Large intestine (tissue), 3 donors: ENCODE results near the gene LAMP5. TPM values are rescaled to one million over a fixed set of nuclear protein-coding genes. Genes with fewer than 3 reads are reported as not detected.

Experiments used
- DNase-seq, 2 donors: peaks; one replicate each; pipeline versions ENCODE4 v3.0.0 to v3.0.0-alpha.2; 2013
- H3K27ac ChIP-seq: one replicate; pipeline ENCODE4 v1.5.1; 2013; ENCODE audit warnings: low read length
- H3K27me3 ChIP-seq: 2 replicates; pipeline ENCODE4 v1.6.1; 2013; ENCODE audit warnings: low read length; ENCODE audit not compliant: control insufficient read depth, insufficient read depth
- H3K36me3 ChIP-seq: 2 replicates; pipeline ENCODE4 v1.6.1; 2013; ENCODE audit warnings: low read length; ENCODE audit not compliant: control insufficient read depth, insufficient read depth
- H3K4me1 ChIP-seq: one replicate; pipeline ENCODE4 v1.6.1; 2013; ENCODE audit warnings: low read length; ENCODE audit not compliant: control insufficient read depth, insufficient read depth
- H3K4me3 ChIP-seq: one replicate; pipeline ENCODE4 v1.5.1; 2013; ENCODE audit warnings: low read length
- H3K9me3 ChIP-seq: one replicate; pipeline ENCODE4 v1.6.1; 2013; ENCODE audit warnings: mild to moderate bottlenecking, low read depth, low read length, moderate library complexity; ENCODE audit not compliant: control insufficient read depth
- WGBS: methylation state at CpG from one replicate; pipeline ENCODE4 v1.1.5; 2013; ENCODE audit warnings: low lambda C conversion rate; ENCODE audit not compliant: insufficient coverage; 5-methylcytosine and 5-hydroxymethylcytosine counted together
- polyA plus RNA-seq: library from polyadenylated mRNA; unstranded; fragments of 120-200 nt; gene quantifications from one replicate; pipeline ENCODE4 v1.2.1, GENCODE V29; 2013

The LAMP5 gene
- polyA plus RNA-seq, 1 donor: 4.6 TPM

GRCh38 chr20:9566977-9567376 lies 52.6 kb downstream of the LAMP5 start:
- no peaks in the 10 kb centered on the region for H3K36me3 ChIP-seq
- H3K27me3 ChIP-seq: peaks cover 4% of the 10 kb centered on the region
- H3K4me1 ChIP-seq: no peaks in the 10 kb centered on the region
- H3K9me3 ChIP-seq: no peaks in the 10 kb centered on the region
- no peak for DNase-seq
- no peak overlapping the region for H3K27ac ChIP-seq
- WGBS: no CpG with 5 or more reads among the region's 1 CpG
- no peak overlapping the region for H3K4me3 ChIP-seq

DNA sequence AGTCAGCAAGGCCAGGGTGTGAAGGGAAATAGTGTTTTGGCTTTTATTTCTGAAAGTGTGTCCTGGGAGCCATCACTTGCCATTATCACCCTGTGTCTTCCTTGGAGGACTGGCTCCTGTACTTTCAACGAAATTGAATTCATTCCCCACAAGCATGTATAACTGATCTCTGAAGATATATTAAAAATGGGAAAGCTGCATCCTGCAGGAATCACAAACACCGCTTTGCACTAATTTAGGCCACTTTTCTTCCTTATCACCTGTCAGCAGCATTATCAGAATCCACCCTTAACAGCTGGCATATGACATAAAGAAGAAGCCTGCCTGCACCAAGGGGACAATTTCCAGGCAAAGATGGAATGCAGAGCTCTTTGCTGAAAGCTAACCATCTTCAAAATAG lies 56.2 kb downstream of the LAMP5 start:
- no CpG with 5 or more reads among the region's 2 CpGs for WGBS
- no peaks in the 10 kb centered on the region for H3K36me3 ChIP-seq
- no peaks in the 10 kb centered on the region for H3K4me1 ChIP-seq

GRCh38 chr20:9571783-9572182 lies 57.4 kb downstream of the LAMP5 start:
- no peak for DNase-seq
- Histone ChIP-seq H3K27ac (no peak overlapping the region), H3K36me3 (no peaks in the 10 kb centered on the region), H3K4me1 (no peaks in the 10 kb centered on the region), H3K27me3 (peaks cover 11% of the 10 kb centered on the region), H3K9me3 (no peaks in the 10 kb centered on the region), H3K4me3 (no peak overlapping the region)
- WGBS: no CpG with 5 or more reads among the region's 3 CpGs

More for the DNA sequence above, 56.2 kb downstream of the LAMP5 start:
- H3K27ac ChIP-seq: no peak overlapping the region
- H3K4me3 ChIP-seq: no peak overlapping the region
- H3K9me3 ChIP-seq: no peaks in the 10 kb centered on the region
- DNase-seq: no peak
- peaks cover 10% of the 10 kb centered on the region for H3K27me3 ChIP-seq

GRCh38 chr20:9572670-9573069 lies 58.3 kb downstream of the LAMP5 start:
- Histone ChIP-seq H3K4me3 (no peak overlapping the region), H3K27ac (no peak overlapping the region), H3K9me3 (no peaks in the 10 kb centered on the region), H3K36me3 (no peaks in the 10 kb centered on the region), H3K27me3 (peaks cover 12% of the 10 kb centered on the region), H3K4me1 (no peaks in the 10 kb centered on the region)
- DNase-seq: no peak
- no CpG with 5 or more reads among the region's 2 CpGs for WGBS

DNA sequence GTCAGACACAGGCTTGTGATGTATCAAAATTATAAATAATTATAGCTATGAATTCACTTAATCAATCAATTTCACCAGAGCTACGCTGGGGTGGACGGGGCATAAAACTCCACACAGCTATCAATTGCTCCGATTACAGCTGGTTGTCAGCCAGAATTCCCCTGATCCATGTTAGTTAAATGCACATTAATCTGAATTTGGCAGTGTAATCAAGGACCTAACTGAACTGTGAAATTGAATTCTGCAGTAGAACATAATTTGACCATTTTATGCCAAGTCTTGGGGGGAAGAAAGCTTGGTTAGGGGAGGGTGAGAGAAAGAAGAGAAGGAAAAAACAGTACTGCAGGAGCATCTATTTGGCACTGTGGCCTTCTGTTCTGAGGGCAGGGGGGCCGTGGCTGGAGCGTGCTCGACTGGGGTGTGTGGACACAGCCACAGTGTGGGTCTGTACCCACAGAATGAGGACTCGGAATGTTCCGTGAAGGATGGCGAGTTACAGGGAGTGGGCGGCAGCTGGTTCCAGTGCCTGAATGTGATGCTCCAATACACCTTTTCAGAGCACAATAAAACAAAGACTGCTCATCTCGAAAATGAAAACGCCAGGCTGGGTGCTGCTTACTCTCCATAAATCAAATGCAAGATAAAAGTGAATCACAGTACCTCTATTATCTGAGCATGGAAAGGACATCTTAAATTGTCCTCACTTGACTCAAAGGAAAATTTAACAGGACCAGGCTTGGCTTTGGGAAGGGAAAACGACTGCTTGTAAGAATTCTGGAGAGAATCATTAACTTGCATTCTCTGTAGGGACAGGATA lies 59.2 kb downstream of the LAMP5 start:
- no peaks in the 10 kb centered on the region for H3K36me3 ChIP-seq
- no peak overlapping the region for H3K27ac ChIP-seq
- no peaks in the 10 kb centered on the region for H3K4me1 ChIP-seq
- peaks cover 8% of the 10 kb centered on the region for H3K27me3 ChIP-seq
- H3K9me3 ChIP-seq: no peaks in the 10 kb centered on the region
- 24% methylated on average over 2 of the region's 13 CpGs for WGBS
- DNase-seq: no peak
- no peak overlapping the region for H3K4me3 ChIP-seq

- H3K27me3 ChIP-seq: peaks cover 8% of the 10 kb centered on the region
- H3K4me3 ChIP-seq: no peak overlapping the region
- no peaks in the 10 kb centered on the region for H3K36me3 ChIP-seq
- WGBS: no CpG with 5 or more reads among the region's 7 CpGs
- H3K4me1 ChIP-seq: no peaks in the 10 kb centered on the region
- H3K27ac ChIP-seq: no peak overlapping the region
- H3K9me3 ChIP-seq: no peaks in the 10 kb centered on the region
- DNase-seq: no peak
These were observed 59.8 kb downstream of the LAMP5 start for GRCh38 chr20:9574181-9574580.

DNA sequence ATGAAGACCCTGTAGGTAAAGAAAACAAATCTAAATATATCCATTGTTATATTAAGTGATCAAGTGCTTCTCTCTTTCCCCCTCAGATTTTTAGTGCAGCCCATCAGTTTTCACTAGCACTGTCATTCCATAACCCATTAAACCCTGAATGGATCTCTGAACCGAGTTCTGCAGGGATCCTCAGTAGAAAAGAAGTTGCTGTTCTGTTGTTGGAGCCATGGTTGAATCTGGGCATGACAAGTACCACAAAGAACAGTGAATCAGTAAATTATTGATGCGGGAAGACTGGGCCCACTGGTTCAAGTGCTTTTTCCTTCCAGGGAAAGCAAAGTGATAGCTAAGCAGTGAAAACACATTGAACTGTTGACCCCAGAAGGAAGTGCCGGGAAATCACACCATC lies 60.4 kb downstream of the LAMP5 start:
- H3K9me3 ChIP-seq: no peaks in the 10 kb centered on the region
- WGBS: 100% methylated on average over 1 of the region's 3 CpGs
- no peaks in the 10 kb centered on the region for H3K36me3 ChIP-seq
- peaks cover 8% of the 10 kb centered on the region for H3K27me3 ChIP-seq
- no peak overlapping the region for H3K27ac ChIP-seq
- no peak for DNase-seq
- H3K4me3 ChIP-seq: no peak overlapping the region
- H3K4me1 ChIP-seq: no peaks in the 10 kb centered on the region

- no peak overlapping the region for H3K27ac ChIP-seq
- no peak for DNase-seq
- no peaks in the 10 kb centered on the region for H3K36me3 ChIP-seq
- no peak overlapping the region for H3K4me3 ChIP-seq
- no CpG with 5 or more reads among the region's 1 CpG for WGBS
- no peaks in the 10 kb centered on the region for H3K9me3 ChIP-seq
- H3K27me3 ChIP-seq: peaks cover 8% of the 10 kb centered on the region
- H3K4me1 ChIP-seq: no peaks in the 10 kb centered on the region
These were observed 61.4 kb downstream of the LAMP5 start for GRCh38 chr20:9575836-9576235.

DNA sequence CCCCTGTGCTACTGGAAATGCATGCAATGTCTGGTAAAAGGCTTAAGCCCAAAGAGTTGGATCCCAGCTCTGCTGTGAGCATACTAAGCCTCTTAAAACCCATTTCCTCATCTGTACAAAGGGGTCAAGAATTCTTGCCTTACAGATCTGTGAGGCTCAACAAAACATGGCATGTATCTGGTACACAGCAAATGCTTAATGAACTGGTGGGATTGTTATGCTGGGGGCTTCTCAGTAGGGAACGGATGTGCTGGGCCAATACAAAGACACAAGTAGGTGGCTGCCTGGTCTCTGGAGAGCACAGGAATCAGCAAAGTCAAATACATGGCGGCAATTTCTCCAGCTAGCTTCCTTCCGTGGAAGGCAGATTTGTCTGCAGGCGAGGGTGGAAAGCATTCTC lies 62.3 kb downstream of the LAMP5 start:
- no peaks in the 10 kb centered on the region for H3K4me1 ChIP-seq
- DNase-seq: no peak
- no peaks in the 10 kb centered on the region for H3K9me3 ChIP-seq
- H3K4me3 ChIP-seq: no peak overlapping the region
- H3K36me3 ChIP-seq: no peaks in the 10 kb centered on the region
- WGBS: no CpG with 5 or more reads among the region's 4 CpGs
- H3K27ac ChIP-seq: no peak overlapping the region
- peaks cover 8% of the 10 kb centered on the region for H3K27me3 ChIP-seq

GRCh38 chr20:9577397-9577796 lies 63.0 kb downstream of the LAMP5 start:
- DNase-seq: no peak
- no peaks in the 10 kb centered on the region for H3K36me3 ChIP-seq
- WGBS: 80% methylated on average over 2 of the region's 7 CpGs

DNA sequence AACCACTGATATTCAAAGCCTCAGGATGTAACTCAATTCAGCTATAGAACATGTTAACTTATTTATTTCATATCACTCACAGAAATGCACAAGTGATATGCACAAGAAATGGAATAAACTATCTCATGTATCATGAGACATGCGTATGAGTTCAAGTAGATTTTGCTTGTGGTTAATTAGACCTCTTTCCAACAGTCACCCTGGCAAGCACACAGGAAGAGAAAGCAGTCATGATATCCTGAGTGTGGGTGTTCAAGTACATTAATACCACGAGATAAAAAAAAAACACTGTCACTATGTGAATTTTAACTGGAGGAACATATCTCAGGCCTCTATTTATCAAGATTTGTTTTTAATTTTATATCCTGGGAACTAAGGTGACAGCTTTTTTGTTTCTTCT lies 64.2 kb downstream of the LAMP5 start:
- Histone ChIP-seq H3K27me3 (peaks cover 6% of the 10 kb centered on the region), H3K4me1 (no peaks in the 10 kb centered on the region), H3K36me3 (no peaks in the 10 kb centered on the region), H3K9me3 (no peaks in the 10 kb centered on the region), H3K27ac (no peak overlapping the region), H3K4me3 (no peak overlapping the region)
- DNase-seq: no peak
- 80% methylated on average over 1 of the region's 2 CpGs for WGBS

More at GRCh38 chr20:9577397-9577796, 63.0 kb downstream of the LAMP5 start:
- Histone ChIP-seq H3K27ac (no peak overlapping the region), H3K4me3 (no peak overlapping the region), H3K27me3 (peaks cover 8% of the 10 kb centered on the region), H3K9me3 (no peaks in the 10 kb centered on the region), H3K4me1 (no peaks in the 10 kb centered on the region)
